HepG2 (cell line): ENCODE measurements around the gene RUSF1. TPM values are rescaled to one million over a fixed set of nuclear protein-coding genes. Genes with fewer than 3 reads are reported as not detected.

ENCODE experiments used
- ATAD3A ChIP-seq: sonication (generic); formaldehyde crosslinking; IDR thresholded peaks from 2 replicates; pipeline ENCODE4 v1.4.0; 2020; ENCODE audit warnings: missing genetic modification reagents
- ATF5 ChIP-seq: sonication (generic); formaldehyde crosslinking; IDR thresholded peaks from 2 replicates; pipeline ENCODE4 v1.4.0; 2020; ENCODE audit warnings: mild to moderate bottlenecking, low read depth, missing genetic modification reagents
- CERS6 ChIP-seq: sonication (generic); formaldehyde crosslinking; IDR thresholded peaks from 2 replicates; pipeline ENCODE4 v1.5.0; 2020; ENCODE audit warnings: missing genetic modification reagents
- FOXC1 ChIP-seq: sonication (generic); formaldehyde crosslinking; IDR thresholded peaks from 2 replicates; pipeline ENCODE4 v1.8.0; 2022; ENCODE audit warnings: mild to moderate bottlenecking, missing genetic modification reagents, borderline replicate concordance
- HNF1B ChIP-seq: sonication (generic); formaldehyde crosslinking; IDR thresholded peaks from 2 replicates; pipeline ENCODE4 v1.5.1; 2020; ENCODE audit warnings: mild to moderate bottlenecking, moderate library complexity, missing genetic modification reagents
- KDM6A ChIP-seq: IDR thresholded peaks from 2 replicates; pipeline ENCODE4 v1.6.1; 2016; ENCODE audit warnings: low read depth
- KIAA2018 ChIP-seq: sonication (generic); formaldehyde crosslinking; IDR thresholded peaks from 2 replicates; pipeline ENCODE4 v1.5.0; 2020; ENCODE audit warnings: mild to moderate bottlenecking, missing genetic modification reagents, borderline replicate concordance
- NFE2 ChIP-seq: sonication (generic); formaldehyde crosslinking; IDR thresholded peaks from 2 replicates; pipeline ENCODE4 v1.4.0; 2020; ENCODE audit warnings: missing genetic modification reagents
- SNAPC2 ChIP-seq: sonication (generic); formaldehyde crosslinking; IDR thresholded peaks from 2 replicates; pipeline ENCODE4 v1.8.1; 2022; ENCODE audit warnings: mild to moderate bottlenecking, missing genetic modification reagents
- ZBTB37 ChIP-seq: sonication (generic); formaldehyde crosslinking; IDR thresholded peaks from 2 replicates; pipeline ENCODE4 v1.4.0; 2020; ENCODE audit warnings: mild to moderate bottlenecking, missing genetic modification reagents
- ZNF761 ChIP-seq: sonication (generic); formaldehyde crosslinking; conservative IDR thresholded peaks from 2 replicates; pipeline ENCODE4 v1.4.0; 2020; ENCODE audit warnings: mild to moderate bottlenecking, missing genetic modification reagents
- polyA plus RNA-seq, 8 experiments: library from polyadenylated mRNA; depleted of rRNA in 3 of 8; stranded (reverse) in 7 of 8; unstranded in 1 of 8; fragments of >200 nt; fragmentation: Illumina TruSeq in 4 of 8; extraction: Trizol in 4 of 8; gene quantifications; 2 replicates each; pipeline versions ENCODE4 v1.2.1 to v1.2.3, GENCODE V29; 2011 to 2016; ENCODE audit warnings: low read depth in 4 of 8, missing spikeins in 1 of 8, mixed read lengths in 1 of 8; ENCODE audit not compliant: insufficient read depth in 1 of 8
- total RNA-seq, 5 experiments: library from RNA; depleted of rRNA; stranded (reverse); fragments of >200 nt; fragmentation: Illumina TruSeq; extraction: Trizol; gene quantifications; 2 replicates each; pipeline ENCODE4 v1.2.3, GENCODE V29; 2016; ENCODE audit warnings: low read depth in 1 of 5

Gene RUSF1
- total and polyA plus RNA-seq, 2 of the 13 experiments (the other 11 are each of a cell fraction or from before 2014, with no cell fraction given): 40.8 to 50.2 TPM

- TF ChIP-seq KIAA2018 (CRISPR knock-in tag) (no peak), ZNF761 (CRISPR knock-in tag) (peak; percentile 78), ATF5 (CRISPR knock-in tag) (no peak), ZBTB37 (CRISPR knock-in tag) (no peak), CERS6 (peak; percentile 64; the same call in 1 of the 2 replicates), FOXC1 (CRISPR knock-in tag) (peak; percentile 93), NFE2 (CRISPR knock-in tag) (no peak), KDM6A (CRISPR knock-in tag) (no peak), ATAD3A (CRISPR knock-in tag) (no peak), HNF1B (CRISPR knock-in tag) (peak; percentile 89), SNAPC2 (peak; percentile 67; the same call in 1 of the 2 replicates)
Observed at GRCh38 chr16:31458844-31459686, 49.1 kb downstream of the RUSF1 start, which contains the start of gene ARMC5 (continued).
